Common myeloid progenitor, CD34-positive (primary cell): Measurements from ENCODE around the gene HDAC4.

Experiments used
- CTCF ChIA-PET: fragments of 350-600 bp; sonication (Branson Sonifier 250); formaldehyde crosslinking; loops from one replicate; lab custom pipeline; 2021; ENCODE audit warnings: antibody characterized with exemption; lab: Charles Lee
- POLR2A ChIA-PET: fragments of 350-600 bp; sonication (Branson Sonifier 250); formaldehyde crosslinking; loops from one replicate; lab custom pipeline; 2021; ENCODE audit warnings: antibody characterized with exemption; lab: Charles Lee
- DNase-seq, 3 donors: peaks; one replicate each; pipeline versions ENCODE4 v3.0.0 to v3.0.0-alpha.2; 2013
- H3K27ac ChIP-seq, 2 experiments: 1 replicate in 1 of 2; 2 replicates in 1 of 2; pipeline ENCODE4 v1.7.0; 2013; ENCODE audit warnings: inconsistent platforms in 2 of 2, low read length in 2 of 2, mild to moderate bottlenecking in 2 of 2, low read depth in 1 of 2, moderate library complexity in 1 of 2; ENCODE audit not compliant: severe bottlenecking in 2 of 2, insufficient read depth in 1 of 2, poor library complexity in 1 of 2
- H3K27me3 ChIP-seq, 5 experiments: replicated peaks in 2 of 5; 1 replicate in 3 of 5; 2 replicates in 2 of 5; pipeline versions ENCODE4 v1.6.1 to v1.7.0; 2013; ENCODE audit warnings: low read length in 4 of 5, mild to moderate bottlenecking in 2 of 5, moderate library complexity in 2 of 5, inconsistent platforms in 1 of 5; ENCODE audit not compliant: insufficient read depth in 5 of 5, control insufficient read depth in 4 of 5
- H3K36me3 ChIP-seq, 4 experiments: 1 replicate in 2 of 4; 2 replicates in 2 of 4; pipeline versions ENCODE4 v1.6.1 to v1.7.0; 2013; ENCODE audit warnings: low read length in 3 of 4, control low read depth in 1 of 4, mild to moderate bottlenecking in 1 of 4; ENCODE audit not compliant: control insufficient read depth in 4 of 4, insufficient read depth in 4 of 4
- H3K4me1 ChIP-seq, 4 experiments: 1 replicate in 3 of 4; 2 replicates in 1 of 4; pipeline versions ENCODE4 v1.6.1 to v1.7.1; 2013; ENCODE audit warnings: low read length in 3 of 4, mild to moderate bottlenecking in 3 of 4, control low read depth in 1 of 4, inconsistent platforms in 1 of 4, moderate library complexity in 1 of 4; ENCODE audit not compliant: control insufficient read depth in 4 of 4, insufficient read depth in 4 of 4; ENCODE audit errors: control extremely low read depth in 1 of 4
- H3K4me3 ChIP-seq, 7 experiments: 1 replicate in 4 of 7; 2 replicates in 3 of 7; pipeline versions ENCODE4 v1.5.1 to v1.7.0; 2013; ENCODE audit warnings: mild to moderate bottlenecking in 7 of 7, low read length in 6 of 7, moderate library complexity in 6 of 7, inconsistent platforms in 2 of 7, low read depth in 2 of 7, control low read depth in 1 of 7; ENCODE audit not compliant: insufficient read depth in 4 of 7, control insufficient read depth in 1 of 7; ENCODE audit errors: extremely low read depth in 1 of 7
- H3K9me3 ChIP-seq, 5 experiments: 1 replicate in 4 of 5; 2 replicates in 1 of 5; pipeline versions ENCODE4 v1.6.1 to v1.7.1; 2013; ENCODE audit warnings: low read length in 4 of 5, mild to moderate bottlenecking in 2 of 5, inconsistent platforms in 1 of 5, low read depth in 1 of 5, moderate library complexity in 1 of 5; ENCODE audit not compliant: control insufficient read depth in 4 of 5, insufficient read depth in 2 of 5; ENCODE audit errors: control extremely low read depth in 1 of 5
- WGBS: methylation state at CpG from one replicate; pipeline ENCODE4 v1.1.5; 2013; ENCODE audit not compliant: insufficient coverage; 5-methylcytosine and 5-hydroxymethylcytosine counted together

Gene HDAC4

DNA sequence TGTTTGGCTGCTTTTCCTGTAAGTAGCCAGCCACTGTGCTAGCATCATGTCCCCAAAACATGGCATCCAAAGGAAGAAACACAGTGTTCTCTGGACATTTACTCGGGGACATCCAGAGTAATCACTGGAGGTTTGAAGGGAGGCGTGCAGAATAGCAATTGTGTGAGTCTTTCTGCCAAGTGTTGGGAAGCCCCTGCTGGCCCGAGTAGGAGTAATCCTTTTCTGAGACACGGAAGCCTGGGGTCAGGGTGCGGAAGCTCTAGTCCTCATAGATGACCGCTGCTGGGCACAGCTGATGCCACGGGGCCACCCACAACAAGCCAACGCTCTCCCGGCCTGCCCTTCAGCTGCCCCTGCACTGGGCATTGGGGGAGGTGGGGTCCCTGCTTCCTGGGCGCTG lies 24.8 kb upstream of the HDAC4 start:
- no peaks in the 10 kb centered on the region for H3K9me3 ChIP-seq
- no peaks in the 10 kb centered on the region for H3K36me3 ChIP-seq
- WGBS: 99% methylated on average over 10 of the region's 10 CpGs
- H3K4me3 ChIP-seq: no peak overlapping the region
- peaks cover 0 to 1% (median 0%) of the 10 kb centered on the region in 5 experiments for H3K27me3 ChIP-seq
- no peaks in the 10 kb centered on the region for H3K4me1 ChIP-seq
- ChIA-PET CTCF (no interaction called here), POLR2A (no interaction called here)
- DNase-seq: no peak
- no peak overlapping the region for H3K27ac ChIP-seq

DNA sequence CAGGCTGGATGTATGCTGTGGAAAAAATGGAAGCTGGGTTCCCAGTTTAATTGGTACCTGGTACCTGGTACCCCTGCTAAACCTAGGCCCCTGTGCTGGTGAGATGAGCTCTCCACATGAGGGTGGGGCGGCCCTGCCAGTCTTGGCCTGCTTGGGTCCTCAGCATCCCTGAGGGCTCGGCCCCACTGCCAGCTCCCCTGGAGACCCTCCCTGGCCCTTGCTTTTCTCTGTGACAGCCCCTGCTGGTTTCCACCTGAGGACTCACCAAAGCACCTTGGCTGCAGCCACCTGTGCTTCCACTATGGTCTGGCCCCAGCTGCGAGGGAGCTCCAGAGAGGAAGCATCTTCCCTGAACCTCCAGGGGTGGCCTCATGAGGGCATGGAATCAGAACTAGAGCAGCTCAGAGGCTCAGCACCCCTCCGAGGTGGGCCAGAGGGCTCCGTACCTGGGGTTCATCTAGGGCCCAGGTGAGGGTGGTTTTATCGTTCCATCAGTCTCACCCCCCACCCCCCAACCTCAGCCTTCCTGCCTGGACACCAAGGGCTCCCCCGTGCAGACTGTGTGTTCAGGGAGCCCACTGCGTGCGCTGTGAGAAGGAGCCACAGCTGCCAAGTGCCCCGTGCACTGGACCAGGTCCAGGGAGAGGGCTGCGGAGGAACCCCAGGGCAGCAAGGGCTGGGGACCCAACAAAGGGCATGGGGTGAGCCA lies 23.7 kb upstream of the HDAC4 start:
- H3K27ac ChIP-seq: no peak overlapping the region
- WGBS: 97% methylated on average over 7 of the region's 11 CpGs
- ChIA-PET POLR2A (interaction anchor here (0.7 kb wide), 1 partner anchor 94 kb away, joined by 4 read pairs; no protein-coding TSS in a partner anchor), CTCF (no interaction called here)
- H3K27me3 ChIP-seq: peaks cover 0 to 1% (median 0%) of the 10 kb centered on the region in 5 experiments
- H3K4me1 ChIP-seq: no peaks in the 10 kb centered on the region
- no peak for DNase-seq
- no peaks in the 10 kb centered on the region for H3K36me3 ChIP-seq
- no peaks in the 10 kb centered on the region for H3K9me3 ChIP-seq
- H3K4me3 ChIP-seq: no peak overlapping the region

DNA sequence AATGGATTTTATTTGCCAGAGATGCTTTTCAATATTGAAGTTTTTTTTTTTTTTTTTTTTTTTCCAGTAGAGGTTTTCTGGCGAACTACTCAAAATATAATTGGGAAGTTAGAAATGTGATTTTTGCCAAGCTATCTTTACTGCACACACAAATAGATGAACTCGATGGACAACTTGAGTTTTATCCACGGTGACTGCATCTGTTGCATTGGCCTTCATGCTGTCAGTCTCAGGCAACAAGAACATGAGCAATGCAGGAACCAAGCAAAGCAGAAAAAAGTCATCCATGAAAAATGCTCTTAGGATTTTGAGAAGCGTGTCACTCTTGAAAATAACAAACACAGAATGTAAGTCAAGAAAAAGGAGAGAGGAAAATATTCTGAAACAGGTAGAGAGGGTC lies 22.7 kb upstream of the HDAC4 start:
- Histone ChIP-seq H3K27ac (no peak overlapping the region), H3K4me3 (no peak overlapping the region), H3K4me1 (no peaks in the 10 kb centered on the region), H3K36me3 (no peaks in the 10 kb centered on the region), H3K27me3 (peaks cover 0 to 1% (median 0%) of the 10 kb centered on the region in 5 experiments), H3K9me3 (no peaks in the 10 kb centered on the region)
- ChIA-PET POLR2A (interaction anchor here (0.7 kb wide), 1 partner anchor 95 kb away, joined by 4 read pairs; no protein-coding TSS in a partner anchor), CTCF (no interaction called here)
- DNase-seq: no peak
- WGBS: 100% methylated on average over 3 of the region's 4 CpGs

DNA sequence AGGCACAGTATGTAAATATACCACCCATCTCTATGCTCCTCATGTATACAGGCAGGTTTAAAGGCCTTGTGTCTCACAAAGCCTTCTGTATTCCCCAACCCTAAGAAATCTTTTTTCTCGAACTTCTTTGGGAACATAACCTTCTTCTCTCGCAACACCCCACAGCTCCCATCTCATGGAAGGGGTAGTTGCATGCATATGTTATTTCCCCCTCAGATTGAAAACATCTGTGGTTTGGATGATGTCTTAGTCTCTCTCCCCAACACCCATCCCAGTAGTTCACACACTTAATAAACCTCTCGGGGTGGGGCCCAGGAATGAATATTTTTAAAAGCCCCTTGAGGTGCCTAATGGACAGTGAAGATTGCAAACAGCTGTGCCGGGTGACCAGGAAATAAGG lies 21.0 kb upstream of the HDAC4 start:
- POLR2A ChIA-PET: no interaction called here
- H3K9me3 ChIP-seq: no peaks in the 10 kb centered on the region
- H3K27ac ChIP-seq: no peak overlapping the region
- no peak for DNase-seq
- no peaks in the 10 kb centered on the region for H3K36me3 ChIP-seq
- H3K27me3 ChIP-seq: peaks cover 0 to 1% (median 0%) of the 10 kb centered on the region in 5 experiments
- 100% methylated on average over 2 of the region's 4 CpGs for WGBS
- CTCF ChIA-PET: no interaction called here
- H3K4me3 ChIP-seq: no peak overlapping the region
- H3K4me1 ChIP-seq: no peaks in the 10 kb centered on the region

DNA sequence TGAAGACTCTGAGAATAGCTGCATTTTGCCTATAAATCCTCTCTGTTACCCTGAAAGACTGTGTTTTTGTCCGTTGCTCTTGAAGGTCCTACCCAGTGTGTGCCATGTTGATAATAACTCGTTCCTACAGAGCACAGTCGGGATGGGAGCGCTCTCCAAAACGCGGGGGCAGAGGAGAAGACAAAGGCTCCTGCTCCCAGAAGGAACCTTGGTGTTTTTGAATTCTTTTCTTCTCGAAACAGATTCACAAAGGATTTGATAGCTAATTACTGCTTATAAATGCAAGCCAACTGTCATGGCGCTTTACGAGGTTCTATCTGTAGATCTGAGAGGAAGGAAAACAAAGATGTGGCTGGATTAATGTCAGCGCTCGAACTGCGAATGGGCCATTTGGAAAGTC lies 19.3 kb upstream of the HDAC4 start:
- CTCF ChIA-PET: interaction anchor here (0.9 kb wide), 1 partner anchor 18 kb away, joined by 3 read pairs; no protein-coding TSS in a partner anchor
- POLR2A ChIA-PET: no interaction called here

DNA sequence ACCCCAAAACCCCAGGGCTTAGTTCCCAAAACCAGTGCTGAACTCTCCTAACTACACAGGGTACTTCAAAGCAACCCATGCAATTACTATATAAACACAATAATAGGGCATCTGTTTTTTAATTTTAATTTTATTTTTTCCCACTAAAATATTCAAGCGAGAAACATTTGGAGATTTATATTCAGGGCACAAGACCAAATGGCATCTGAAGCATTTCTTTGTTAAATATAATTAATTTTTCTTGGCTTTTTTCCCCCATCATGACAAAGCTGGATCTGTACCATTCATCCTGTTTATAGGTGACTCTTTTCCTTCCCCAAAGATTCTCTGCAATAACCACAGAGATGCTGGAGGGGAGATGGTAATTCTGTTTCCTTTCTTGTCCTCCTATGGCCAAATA lies 18.1 kb upstream of the HDAC4 start:
- Histone ChIP-seq H3K27me3 (no peaks in the 10 kb centered on the region), H3K27ac (no peak overlapping the region), H3K9me3 (peaks cover 0 to 4% (median 0%) of the 10 kb centered on the region in 5 experiments), H3K4me3 (no peak overlapping the region), H3K4me1 (no peaks in the 10 kb centered on the region), H3K36me3 (no peaks in the 10 kb centered on the region)
- WGBS: no CpG with 5 or more reads among the region's 1 CpG
- ChIA-PET CTCF (interaction anchor here (0.9 kb wide), 1 partner anchor 19 kb away, joined by 3 read pairs; no protein-coding TSS in a partner anchor), POLR2A (interaction anchor here (0.7 kb wide), 1 partner anchor 24 kb away, joined by 6 read pairs; no protein-coding TSS in a partner anchor)
- DNase-seq: no peak

More for the DNA sequence above, 19.3 kb upstream of the HDAC4 start:
- no peak for DNase-seq
- no peaks in the 10 kb centered on the region for H3K9me3 ChIP-seq
- WGBS: 87% methylated on average over 12 of the region's 12 CpGs
- H3K36me3 ChIP-seq: no peaks in the 10 kb centered on the region
- H3K4me1 ChIP-seq: no peaks in the 10 kb centered on the region
- no peak overlapping the region for H3K27ac ChIP-seq
- H3K27me3 ChIP-seq: no peaks in the 10 kb centered on the region
- H3K4me3 ChIP-seq: no peak overlapping the region

DNA sequence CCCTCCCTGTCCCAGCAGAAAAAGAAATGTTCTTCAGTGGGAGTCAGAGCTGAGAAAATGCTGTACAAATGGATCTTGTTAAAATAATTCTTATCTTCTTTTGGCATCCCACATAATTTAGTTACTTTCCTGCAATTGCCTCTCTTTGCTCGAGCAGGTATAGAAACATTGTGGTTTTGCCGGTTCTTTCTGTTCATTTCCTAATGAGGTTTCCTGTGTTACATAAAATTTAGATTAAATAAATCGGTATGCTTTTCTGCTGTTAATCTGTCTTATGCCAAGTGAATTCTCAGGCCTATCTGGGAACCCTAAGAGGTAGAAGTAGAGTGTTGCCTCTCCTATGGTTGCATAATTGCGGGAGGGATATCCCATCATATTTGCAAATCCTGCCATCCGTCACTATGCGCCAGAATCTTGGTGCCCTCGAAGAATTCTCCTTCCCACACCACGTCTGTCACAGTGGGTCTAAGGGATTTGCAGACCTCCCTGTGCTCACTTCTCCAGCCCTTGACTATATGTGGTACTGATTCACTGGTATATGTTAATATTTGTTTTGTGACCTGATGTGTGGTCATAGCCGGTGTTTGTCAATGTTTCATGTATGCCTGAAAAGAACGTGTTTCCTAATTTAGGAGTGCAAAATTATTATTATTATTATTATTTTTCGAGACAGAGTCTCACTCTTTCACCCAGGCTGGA lies 12.2 kb upstream of the HDAC4 start:
- ChIA-PET CTCF (no interaction called here), POLR2A (no interaction called here)
- Histone ChIP-seq H3K27me3 (no peaks in the 10 kb centered on the region), H3K4me1 (peaks cover 0 to 9% (median 6%) of the 10 kb centered on the region in 4 experiments), H3K4me3 (no peak overlapping the region), H3K9me3 (peaks cover 0 to 11% (median 4%) of the 10 kb centered on the region in 5 experiments), H3K36me3 (no peaks in the 10 kb centered on the region), H3K27ac (no peak overlapping the region)
- WGBS: 15% methylated on average over 4 of the region's 11 CpGs
- DNase-seq: no peak
